OCI-LY3 (cell line): ENCODE data around the gene AQP1.

Experiments used
- H2AFZ ChIP-seq: fragments of 200-600, 300-600 bp; shearing (Covaris generic); 2 replicates; pipeline ENCODE4 v1.6.0; 2014; ENCODE audit warnings: antibody characterized with exemption, low read depth, low read length
- H3K27ac ChIP-seq: fragments of 200-600, 300-600 bp; sonication (generic); 2 replicates; pipeline ENCODE4 v1.5.1; 2014; ENCODE audit warnings: mild to moderate bottlenecking, low read length, moderate library complexity, mixed read lengths
- H3K27me3 ChIP-seq: fragments of 200-600, 300-600 bp; sonication (generic); 2 replicates; pipeline ENCODE4 v1.6.1; 2014; ENCODE audit warnings: low read depth, low read length, mixed read lengths
- H3K36me3 ChIP-seq: fragments of 200-600, 300-600 bp; sonication (generic); replicated peaks from 2 replicates; pipeline ENCODE3; 2014; ENCODE audit warnings: low read depth, low read length, mixed read lengths
- H3K4me1 ChIP-seq: fragments of 300-600, 200-600 bp; sonication (generic); 2 replicates; pipeline ENCODE4 v1.6.1; 2014; ENCODE audit warnings: low read length, mixed read lengths
- H3K4me2 ChIP-seq: fragments of 200-600, 300-600 bp; sonication (generic); 2 replicates; pipeline ENCODE4 v1.6.1; 2014; ENCODE audit warnings: low read length, mixed read lengths
- H3K4me3 ChIP-seq: fragments of 300-600, 200-600 bp; sonication (generic); 2 replicates; pipeline ENCODE4 v1.5.1; 2014; ENCODE audit warnings: antibody characterized with exemption, mild to moderate bottlenecking, low read length, moderate library complexity
- H3K79me2 ChIP-seq: fragments of 300-600, 200-600 bp; shearing (Covaris generic); 2 replicates; pipeline ENCODE4 v1.6.1; 2014; ENCODE audit warnings: mild to moderate bottlenecking, low read length, mixed read lengths
- H3K9ac ChIP-seq: fragments of 300-600, 200-600 bp; shearing (Covaris generic); 2 replicates; pipeline ENCODE4 v1.6.0; 2014; ENCODE audit warnings: mild to moderate bottlenecking, low read length, moderate library complexity
- H3K9me3 ChIP-seq: fragments of 200-600, 300-600 bp; shearing (Covaris generic); 2 replicates; pipeline ENCODE4 v1.6.1; 2014; ENCODE audit warnings: low read length, mixed read lengths; ENCODE audit not compliant: insufficient read depth
- H4K20me1 ChIP-seq: fragments of 200-600, 300-600 bp; sonication (generic); 2 replicates; pipeline ENCODE4 v1.6.1; 2016; ENCODE audit warnings: low read length, mixed read lengths; ENCODE audit not compliant: insufficient read depth
- EZH2phosphoT487 ChIP-seq: fragments of 200-600 bp; shearing (Covaris generic); IDR thresholded peaks from 2 replicates; pipeline ENCODE4 v1.6.1; 2018; ENCODE audit warnings: antibody characterized with exemption, mixed run types, low read depth
- TF ChIP-seq, protein P1 (sequence below): fragments of 200-600, 300-600 bp; sonication (generic); IDR thresholded peaks from 2 replicates; pipeline ENCODE4 v1.5.1; 2014; ENCODE audit warnings: antibody characterized with exemption, low read length, low read depth

AQP1 gene

DNA sequence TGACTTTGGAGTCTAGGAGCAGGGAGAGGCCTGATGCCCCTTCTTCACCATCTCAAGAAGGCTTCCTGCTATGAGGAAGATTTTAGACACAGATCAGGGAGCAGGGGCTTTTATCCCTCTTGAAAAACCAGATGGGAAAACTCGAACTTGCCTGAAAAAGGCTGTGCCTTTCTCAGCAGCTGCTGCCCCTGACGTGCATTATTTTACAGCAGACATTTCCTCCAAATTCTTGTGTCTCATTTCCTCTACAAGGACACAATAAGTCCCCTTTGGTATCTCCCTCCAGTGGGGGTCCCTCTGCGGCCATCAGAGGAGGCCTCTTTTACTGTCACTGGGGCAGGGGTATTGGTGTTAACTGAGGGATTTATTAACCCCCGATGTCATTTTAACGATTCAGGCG lies 38.0 kb upstream of the AQP1 start:
- Histone ChIP-seq H3K9me3 (no peaks in the 10 kb centered on the region), H3K79me2 (no peaks in the 10 kb centered on the region), H3K27ac (0 out of 2 replicates have a peak overlapping the region, but pooled peaks have one; percentile 16), H3K27me3 (no peaks in the 10 kb centered on the region), H3K4me1 (peaks cover 17% of the 10 kb centered on the region), H3K9ac (no peak overlapping the region), H4K20me1 (no peaks in the 10 kb centered on the region), H3K4me2 (no peak overlapping the region), H3K36me3 (no peaks in the 10 kb centered on the region), H2AFZ (no peak overlapping the region), H3K4me3 (no peak overlapping the region)
- TF ChIP-seq, protein P1, sequence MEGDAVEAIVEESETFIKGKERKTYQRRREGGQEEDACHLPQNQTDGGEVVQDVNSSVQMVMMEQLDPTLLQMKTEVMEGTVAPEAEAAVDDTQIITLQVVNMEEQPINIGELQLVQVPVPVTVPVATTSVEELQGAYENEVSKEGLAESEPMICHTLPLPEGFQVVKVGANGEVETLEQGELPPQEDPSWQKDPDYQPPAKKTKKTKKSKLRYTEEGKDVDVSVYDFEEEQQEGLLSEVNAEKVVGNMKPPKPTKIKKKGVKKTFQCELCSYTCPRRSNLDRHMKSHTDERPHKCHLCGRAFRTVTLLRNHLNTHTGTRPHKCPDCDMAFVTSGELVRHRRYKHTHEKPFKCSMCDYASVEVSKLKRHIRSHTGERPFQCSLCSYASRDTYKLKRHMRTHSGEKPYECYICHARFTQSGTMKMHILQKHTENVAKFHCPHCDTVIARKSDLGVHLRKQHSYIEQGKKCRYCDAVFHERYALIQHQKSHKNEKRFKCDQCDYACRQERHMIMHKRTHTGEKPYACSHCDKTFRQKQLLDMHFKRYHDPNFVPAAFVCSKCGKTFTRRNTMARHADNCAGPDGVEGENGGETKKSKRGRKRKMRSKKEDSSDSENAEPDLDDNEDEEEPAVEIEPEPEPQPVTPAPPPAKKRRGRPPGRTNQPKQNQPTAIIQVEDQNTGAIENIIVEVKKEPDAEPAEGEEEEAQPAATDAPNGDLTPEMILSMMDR, result no peak
- no peak for TF ChIP-seq EZH2phosphoT487

DNA sequence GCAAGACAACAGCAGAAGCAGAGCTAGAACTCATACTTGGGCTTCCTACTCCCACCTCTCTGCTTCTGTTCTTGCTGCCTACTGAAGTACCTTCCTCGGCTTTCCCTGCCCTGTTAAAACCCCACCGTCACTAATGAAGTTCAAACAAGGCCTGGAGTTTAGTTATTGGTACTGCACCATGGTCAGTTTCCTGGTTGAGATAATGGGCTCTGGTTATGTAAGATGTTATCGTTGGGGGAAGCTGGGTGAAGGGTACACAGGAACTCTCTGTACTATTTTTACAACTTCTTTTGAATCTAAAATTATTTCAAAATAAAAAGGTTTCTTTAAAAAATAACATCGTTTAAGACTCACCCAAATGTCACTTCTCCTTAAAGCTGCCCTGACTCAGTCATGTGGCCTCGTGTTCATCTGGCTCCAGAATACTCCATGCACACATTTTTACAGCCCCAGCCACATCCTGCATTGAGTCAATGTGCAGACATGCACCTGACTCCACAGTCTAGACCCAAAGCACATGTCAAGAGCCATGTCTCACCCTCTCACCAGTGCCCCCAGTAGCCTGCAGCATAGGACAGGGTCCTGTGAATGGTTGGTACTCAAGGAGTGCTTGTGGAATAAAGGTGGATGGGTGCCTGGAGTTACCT lies 36.9 kb upstream of the AQP1 start:
- no peak overlapping the region for H3K4me3 ChIP-seq
- no peaks in the 10 kb centered on the region for H3K9me3 ChIP-seq
- H3K27me3 ChIP-seq, result no peaks in the 10 kb centered on the region
- no peak overlapping the region for H2AFZ ChIP-seq
- H3K9ac ChIP-seq, result no peak overlapping the region
- no peaks in the 10 kb centered on the region for H3K79me2 ChIP-seq
- H3K4me1 ChIP-seq, result peaks cover 17% of the 10 kb centered on the region
- no peaks in the 10 kb centered on the region for H4K20me1 ChIP-seq
- TF ChIP-seq EZH2phosphoT487, result no peak
- TF ChIP-seq, protein P1, result no peak
- H3K4me2 ChIP-seq, result no peak overlapping the region
- H3K36me3 ChIP-seq, result no peaks in the 10 kb centered on the region
- no peak overlapping the region for H3K27ac ChIP-seq

- H3K9me3 ChIP-seq, result no peaks in the 10 kb centered on the region
- H2AFZ ChIP-seq, result no peak overlapping the region
- H3K4me2 ChIP-seq, result no peak overlapping the region
- no peaks in the 10 kb centered on the region for H4K20me1 ChIP-seq
- H3K27ac ChIP-seq, result no peak overlapping the region
- TF ChIP-seq, protein P1, result no peak
- TF ChIP-seq EZH2phosphoT487, result no peak
- H3K4me1 ChIP-seq, result peaks cover 17% of the 10 kb centered on the region
- no peaks in the 10 kb centered on the region for H3K36me3 ChIP-seq
- H3K4me3 ChIP-seq, result no peak overlapping the region
- no peak overlapping the region for H3K9ac ChIP-seq
- H3K79me2 ChIP-seq, result no peaks in the 10 kb centered on the region
- H3K27me3 ChIP-seq, result no peaks in the 10 kb centered on the region
Measured at GRCh38 chr7:30877015-30877769, 34.5 kb upstream of the AQP1 start.

- Histone ChIP-seq H3K4me2 (no peak overlapping the region), H3K79me2 (no peaks in the 10 kb centered on the region), H3K9me3 (no peaks in the 10 kb centered on the region), H3K4me1 (peaks cover 11% of the 10 kb centered on the region), H4K20me1 (no peaks in the 10 kb centered on the region), H3K4me3 (no peak overlapping the region), H3K9ac (no peak overlapping the region), H2AFZ (no peak overlapping the region), H3K27ac (no peak overlapping the region), H3K36me3 (no peaks in the 10 kb centered on the region), H3K27me3 (no peaks in the 10 kb centered on the region)
- TF ChIP-seq, protein P1, result no peak
- TF ChIP-seq EZH2phosphoT487, result no peak
Measured at GRCh38 chr7:30877993-30878392, 33.7 kb upstream of the AQP1 start.
